ENCODE data around the gene TFIP11. TPM values are rescaled to one million over a fixed set of nuclear protein-coding genes. Genes with fewer than 3 reads are reported as not detected.

Gene TFIP11
- total RNA-seq, 2 donors from 2014 or later = 84.0 to 104 TPM

- ATAC-seq = no peak
- Mint-ChIP-seq H3K4me1 (peaks cover 2% of the 10 kb centered on the region), H3K27me3 (no peaks in the 10 kb centered on the region), H3K36me3 (ENCODE audit: low read depth) (no peaks in the 10 kb centered on the region), H3K27ac (no peak overlapping the region), H3K4me3 (no peak overlapping the region)
- no peaks in the 10 kb centered on the region for H3K9me3 ChIP-seq (ENCODE audit: control insufficient read depth, low read length, poor library complexity, severe bottlenecking)
- no peak for DNase-seq
Observed at GRCh38 chr22:26453812-26454500, 58.3 kb downstream of the TFIP11 start.

GRCh38 chr22:26453216-26453615, 59.1 kb downstream of the TFIP11 start:
- ATAC-seq (no peak), DNase-seq (no peak)
- no peaks in the 10 kb centered on the region for H3K9me3 ChIP-seq (ENCODE audit: control insufficient read depth, low read length, poor library complexity, severe bottlenecking)
- Mint-ChIP-seq H3K27me3 (no peaks in the 10 kb centered on the region), H3K4me3 (no peak overlapping the region), H3K27ac (no peak overlapping the region), H3K4me1 (peaks cover 2% of the 10 kb centered on the region), H3K36me3 (ENCODE audit: low read depth) (no peaks in the 10 kb centered on the region)

GRCh38 chr22:26452236-26453016, 59.8 kb downstream of the TFIP11 start:
- H3K4me3 Mint-ChIP-seq = no peak overlapping the region
- no peak overlapping the region for H3K27ac Mint-ChIP-seq
- H3K27me3 Mint-ChIP-seq = no peaks in the 10 kb centered on the region
- H3K4me1 Mint-ChIP-seq = no peaks in the 10 kb centered on the region
- ATAC-seq (no peak), DNase-seq (no peak)
- no peaks in the 10 kb centered on the region for H3K36me3 Mint-ChIP-seq (ENCODE audit: low read depth)
- H3K9me3 ChIP-seq (ENCODE audit: control insufficient read depth, low read length, poor library complexity, severe bottlenecking) = no peaks in the 10 kb centered on the region

GRCh38 chr22:26450453-26451185, 61.7 kb downstream of the TFIP11 start:
- Mint-ChIP-seq H3K36me3 (ENCODE audit: low read depth) (no peaks in the 10 kb centered on the region), H3K27ac (no peak overlapping the region), H3K4me3 (no peak overlapping the region), H3K27me3 (no peaks in the 10 kb centered on the region), H3K4me1 (no peaks in the 10 kb centered on the region)
- DNase-seq = no peak
- H3K9me3 ChIP-seq (ENCODE audit: control insufficient read depth, low read length, poor library complexity, severe bottlenecking) = no peaks in the 10 kb centered on the region
- ATAC-seq = no peak

- Mint-ChIP-seq H3K36me3 (ENCODE audit: low read depth) (peaks cover 3% of the 10 kb centered on the region), H3K4me3 (no peak overlapping the region), H3K27ac (peak overlapping the region; percentile 62), H3K27me3 (no peaks in the 10 kb centered on the region), H3K4me1 (peaks cover 3% of the 10 kb centered on the region)
- ATAC-seq = no peak
- DNase-seq = no peak
- no peaks in the 10 kb centered on the region for H3K9me3 ChIP-seq (ENCODE audit: control insufficient read depth, low read length, poor library complexity, severe bottlenecking)
Observed at GRCh38 chr22:26448941-26449340, 63.3 kb downstream of the TFIP11 start.

- H3K9me3 ChIP-seq (ENCODE audit: control insufficient read depth, low read length, poor library complexity, severe bottlenecking) = no peaks in the 10 kb centered on the region
- ATAC-seq = no peak
- Mint-ChIP-seq H3K27ac (no peak overlapping the region), H3K36me3 (ENCODE audit: low read depth) (peaks cover 3% of the 10 kb centered on the region), H3K27me3 (no peaks in the 10 kb centered on the region), H3K4me3 (no peak overlapping the region), H3K4me1 (peaks cover 3% of the 10 kb centered on the region)
- DNase-seq = no peak
Observed at GRCh38 chr22:26448334-26448733, 63.9 kb downstream of the TFIP11 start.

- DNase-seq = no peak
- no peak for ATAC-seq
Observed at GRCh38 chr22:26447584-26448329, 64.5 kb downstream of the TFIP11 start.

GRCh38 chr22:26446808-26447515, 65.3 kb downstream of the TFIP11 start:
- no peak overlapping the region for H3K27ac Mint-ChIP-seq
- peaks cover 3% of the 10 kb centered on the region for H3K36me3 Mint-ChIP-seq (ENCODE audit: low read depth)
- H3K4me3 Mint-ChIP-seq = no peak overlapping the region
- DNase-seq = no peak
- no peak for ATAC-seq
- no peaks in the 10 kb centered on the region for H3K27me3 Mint-ChIP-seq
- H3K9me3 ChIP-seq (ENCODE audit: control insufficient read depth, low read length, poor library complexity, severe bottlenecking) = no peaks in the 10 kb centered on the region
- peaks cover 3% of the 10 kb centered on the region for H3K4me1 Mint-ChIP-seq

More at GRCh38 chr22:26447584-26448329, 64.5 kb downstream of the TFIP11 start:
- no peaks in the 10 kb centered on the region for H3K9me3 ChIP-seq (ENCODE audit: control insufficient read depth, low read length, poor library complexity, severe bottlenecking)
- Mint-ChIP-seq H3K4me1 (peaks cover 3% of the 10 kb centered on the region), H3K27ac (no peak overlapping the region), H3K27me3 (no peaks in the 10 kb centered on the region), H3K4me3 (no peak overlapping the region), H3K36me3 (ENCODE audit: low read depth) (peaks cover 3% of the 10 kb centered on the region)

GRCh38 chr22:26445577-26446275, 66.5 kb downstream of the TFIP11 start:
- no peaks in the 10 kb centered on the region for H3K9me3 ChIP-seq (ENCODE audit: control insufficient read depth, low read length, poor library complexity, severe bottlenecking)
- Mint-ChIP-seq H3K4me3 (no peak overlapping the region), H3K27ac (peak overlapping the region; percentile 27), H3K36me3 (ENCODE audit: low read depth) (peaks cover 3% of the 10 kb centered on the region), H3K27me3 (no peaks in the 10 kb centered on the region), H3K4me1 (peaks cover 3% of the 10 kb centered on the region)
- DNase-seq = no peak
- no peak for ATAC-seq

GRCh38 chr22:26444777-26445176, 67.5 kb downstream of the TFIP11 start:
- ATAC-seq (no peak), DNase-seq (no peak)
- Mint-ChIP-seq H3K27me3 (no peaks in the 10 kb centered on the region), H3K4me3 (no peak overlapping the region), H3K27ac (peak overlapping the region; percentile 27), H3K36me3 (ENCODE audit: low read depth) (peaks cover 3% of the 10 kb centered on the region), H3K4me1 (peaks cover 3% of the 10 kb centered on the region)
- H3K9me3 ChIP-seq (ENCODE audit: control insufficient read depth, low read length, poor library complexity, severe bottlenecking) = no peaks in the 10 kb centered on the region

- H3K9me3 ChIP-seq (ENCODE audit: control insufficient read depth, low read length, poor library complexity, severe bottlenecking) = no peaks in the 10 kb centered on the region
- DNase-seq (no peak), ATAC-seq (no peak)
- H3K36me3 Mint-ChIP-seq (ENCODE audit: low read depth) = peaks cover 3% of the 10 kb centered on the region
- no peaks in the 10 kb centered on the region for H3K27me3 Mint-ChIP-seq
- H3K4me1 Mint-ChIP-seq = peaks cover 6% of the 10 kb centered on the region
- peak overlapping the region; percentile 74 for H3K27ac Mint-ChIP-seq
- H3K4me3 Mint-ChIP-seq = no peak overlapping the region
Observed at GRCh38 chr22:26443901-26444690, 68.2 kb downstream of the TFIP11 start.

Data from T-helper 17 cell (primary cell).